Gastroesophageal sphincter (tissue), 4 donors: ENCODE measurements around the gene TM4SF18. TPM values are rescaled to one million over a fixed set of nuclear protein-coding genes. Genes with fewer than 3 reads are reported as not detected.

ENCODE experiments used
- ATAC-seq: fragments of 150-250 bp; one replicate; pipeline ENCODE4 v1.9.1; 2016; ENCODE audit warnings: mild to moderate bottlenecking, moderate library complexity
- H3K27ac ChIP-seq, 4 donors: fragments of 200-600 bp; sonication (generic) in 3 of 4; 1 replicate in 3 of 4; 2 replicates in 1 of 4; pipeline ENCODE4 v1.5.1; 2016 to 2019
- H3K27me3 ChIP-seq: fragments of 200-600 bp; sonication (generic); one replicate; pipeline ENCODE4 v1.5.1; 2019
- H3K36me3 ChIP-seq, 2 donors: fragments of 200-600 bp; sonication (generic); one replicate each; pipeline ENCODE4 v1.5.1; 2019; ENCODE audit warnings: control low read depth in 1 of 2
- H3K4me1 ChIP-seq, 3 donors: fragments of 200-600 bp; sonication (generic); 1 replicate in 2 of 3; 2 replicates in 1 of 3; pipeline ENCODE4 v1.5.1; 2016 to 2019; ENCODE audit warnings: control low read depth in 2 of 3
- H3K4me3 ChIP-seq, 2 donors: fragments of 200-600 bp; sonication (generic); one replicate each; pipeline ENCODE4 v1.5.1; 2019; ENCODE audit warnings: mild to moderate bottlenecking in 1 of 2, moderate library complexity in 1 of 2
- H3K9me3 ChIP-seq, 3 donors: fragments of 200-600 bp; sonication (generic); one replicate each; pipeline ENCODE4 v1.5.1; 2017 to 2019; ENCODE audit warnings: control low read depth in 2 of 3
- CTCF ChIP-seq, 4 experiments: fragments of 200-600 bp in 2 of 4; fragments of 450-650 bp in 2 of 4; sonication (generic) in 1 of 4; IDR thresholded peaks; one replicate each; pipeline ENCODE4 v1.5.1; 2017 to 2019; ENCODE audit warnings: antibody characterized with exemption in 4 of 4, mild to moderate bottlenecking in 2 of 4, moderate library complexity in 2 of 4
- EP300 ChIP-seq: sonication (generic); formaldehyde crosslinking; IDR thresholded peaks from one replicate; pipeline ENCODE4 v1.6.1; 2017; ENCODE audit warnings: antibody characterized with exemption, mild to moderate bottlenecking
- POLR2A ChIP-seq, 2 donors: fragments of 450-650 bp; IDR thresholded peaks; one replicate each; pipeline ENCODE4 v1.6.1; 2017; ENCODE audit warnings: antibody characterized with exemption in 2 of 2, mild to moderate bottlenecking in 2 of 2, moderate library complexity in 1 of 2
- POLR2AphosphoS5 ChIP-seq: sonication (generic); formaldehyde crosslinking; IDR thresholded peaks from one replicate; pipeline ENCODE4 v1.6.1; 2017; ENCODE audit warnings: antibody characterized with exemption
- WGBS, 2 donors: methylation state at CpG; one replicate each; pipeline ENCODE4 v1.1.5; 2018; ENCODE audit warnings: low coverage in 1 of 2; 5-methylcytosine and 5-hydroxymethylcytosine counted together
- total RNA-seq, 4 donors: library from RNA; depleted of rRNA; stranded (reverse); fragments of >200 nt; gene quantifications; one replicate each; pipeline ENCODE4 v1.1.0, GENCODE V29; 2016

Gene TM4SF18
- total RNA-seq, 4 donors from 2014 or later = 1.7 to 10.2 (median 7.1) TPM

GRCh38 chr3:149325581-149325980 is 7.9 kb downstream of the TM4SF18 start:
- H3K27me3 ChIP-seq = no peaks in the 10 kb centered on the region
- no peaks in the 10 kb centered on the region for H3K9me3 ChIP-seq
- no peak overlapping the region for H3K27ac ChIP-seq
- H3K4me1 ChIP-seq = no peaks in the 10 kb centered on the region
- H3K4me3 ChIP-seq = no peak overlapping the region
- no peak for ATAC-seq
- TF ChIP-seq POLR2A (IDR thresholded peaks at IDR 0.05) (no peak), CTCF (IDR thresholded peaks at IDR 0.05) (no peak), EP300 (no peak), POLR2AphosphoS5 (no peak)
- H3K36me3 ChIP-seq = no peaks in the 10 kb centered on the region

- H3K36me3 ChIP-seq = no peaks in the 10 kb centered on the region
- no peak for ATAC-seq
- H3K27ac ChIP-seq = no peak overlapping the region
- H3K27me3 ChIP-seq = no peaks in the 10 kb centered on the region
- no peak overlapping the region for H3K4me3 ChIP-seq
- no peaks in the 10 kb centered on the region for H3K4me1 ChIP-seq
- H3K9me3 ChIP-seq = no peaks in the 10 kb centered on the region
- no peak for TF ChIP-seq EP300
- no peak for TF ChIP-seq CTCF (IDR thresholded peaks at IDR 0.05)
- TF ChIP-seq POLR2AphosphoS5 = no peak
- TF ChIP-seq POLR2A (IDR thresholded peaks at IDR 0.05) = no peak
Measured at GRCh38 chr3:149324332-149324731, 9.1 kb downstream of the TM4SF18 start.

- no peak for ATAC-seq
- WGBS, 2 donors = 72 to 91% methylated on average over 2 of the region's 2 CpGs
- Histone ChIP-seq H3K4me3 (no peak overlapping the region), H3K27ac (no peak overlapping the region), H3K9me3 (no peaks in the 10 kb centered on the region), H3K4me1 (no peaks in the 10 kb centered on the region), H3K27me3 (no peaks in the 10 kb centered on the region), H3K36me3 (no peaks in the 10 kb centered on the region)
- TF ChIP-seq POLR2A (IDR thresholded peaks at IDR 0.05) (no peak), POLR2AphosphoS5 (no peak), CTCF (IDR thresholded peaks at IDR 0.05) (no peak), EP300 (no peak)
Measured at GRCh38 chr3:149321640-149322039, 11.8 kb downstream of the TM4SF18 start.

GRCh38 chr3:149321136-149321535 is 12.3 kb downstream of the TM4SF18 start:
- no peak for ATAC-seq
- no peak for TF ChIP-seq POLR2A (IDR thresholded peaks at IDR 0.05)
- TF ChIP-seq CTCF (IDR thresholded peaks at IDR 0.05) = no peak
- no peak for TF ChIP-seq EP300
- no peak for TF ChIP-seq POLR2AphosphoS5
- Histone ChIP-seq H3K4me1 (no peaks in the 10 kb centered on the region), H3K27ac (no peak overlapping the region), H3K4me3 (no peak overlapping the region), H3K27me3 (no peaks in the 10 kb centered on the region), H3K36me3 (no peaks in the 10 kb centered on the region), H3K9me3 (no peaks in the 10 kb centered on the region)

GRCh38 chr3:149319750-149320149 is 13.7 kb downstream of the TM4SF18 start:
- no peak for TF ChIP-seq POLR2AphosphoS5
- no peak for TF ChIP-seq CTCF (IDR thresholded peaks at IDR 0.05)
- TF ChIP-seq POLR2A (IDR thresholded peaks at IDR 0.05) = no peak
- TF ChIP-seq EP300 = no peak
- Histone ChIP-seq H3K27ac (no peak overlapping the region), H3K36me3 (no peaks in the 10 kb centered on the region), H3K27me3 (no peaks in the 10 kb centered on the region), H3K4me1 (no peaks in the 10 kb centered on the region), H3K4me3 (no peak overlapping the region), H3K9me3 (no peaks in the 10 kb centered on the region)
- no peak for ATAC-seq
- WGBS, 2 donors = 86 to 100% methylated on average over 1 to 3 of the region's 3 CpGs
